Upper lobe of left lung (tissue), 6 donors: ENCODE data around the gene TFB2M. TPM values are rescaled to one million over a fixed set of nuclear protein-coding genes. Genes with fewer than 3 reads are reported as not detected.

Experiments used
- ATAC-seq, 2 donors: fragments of 200-7000 bp; cut with Tn5 transposase; one replicate each; pipeline ENCODE4 v1.9.1; 2022; ENCODE audit warnings: mild to moderate bottlenecking in 2 of 2, moderate library complexity in 2 of 2; ENCODE audit not compliant: low FRiP score in 2 of 2
- DNase-seq, 2 donors: peaks; one replicate each; pipeline ENCODE4 v3.0.0-alpha.2; 2019 to 2020
- H3K27ac ChIP-seq, 4 donors: fragments of 200-600 bp; sonication (generic); one replicate each; pipeline ENCODE4 v1.5.1; 2016 to 2019
- H3K27me3 ChIP-seq, 4 donors: fragments of 200-600 bp; sonication (generic); one replicate each; pipeline ENCODE4 v1.5.1; 2017 to 2019
- H3K36me3 ChIP-seq, 4 donors: fragments of 200-600 bp; sonication (generic); one replicate each; pipeline ENCODE4 v1.5.1; 2016 to 2019
- H3K4me1 ChIP-seq, 4 donors: fragments of 200-600 bp; sonication (generic); one replicate each; pipeline ENCODE4 v1.5.1; 2018 to 2019
- H3K4me3 ChIP-seq, 4 donors: fragments of 200-600 bp; sonication (generic); one replicate each; pipeline ENCODE4 v1.5.1; 2017 to 2019; ENCODE audit warnings: mild to moderate bottlenecking in 2 of 4, moderate library complexity in 1 of 4
- H3K9me3 ChIP-seq, 4 donors: fragments of 200-600 bp; sonication (generic); one replicate each; pipeline ENCODE4 v1.5.1; 2018 to 2019
- EP300 ChIP-seq, 4 donors: sonication (generic); formaldehyde crosslinking; IDR thresholded peaks; one replicate each; pipeline ENCODE4 v1.5.1; 2017; ENCODE audit warnings: antibody characterized with exemption in 4 of 4, control low read depth in 2 of 4
- POLR2A ChIP-seq, 4 donors: fragments of 450-650 bp; IDR thresholded peaks; one replicate each; pipeline ENCODE4 v1.5.1; 2016 to 2017; ENCODE audit warnings: antibody characterized with exemption in 4 of 4, mild to moderate bottlenecking in 2 of 4
- POLR2AphosphoS5 ChIP-seq, 2 donors: sonication (generic); formaldehyde crosslinking; IDR thresholded peaks; one replicate each; pipeline ENCODE4 v1.5.1; 2017; ENCODE audit warnings: antibody characterized with exemption in 2 of 2
- WGBS, 2 donors: methylation state at CpG; one replicate each; pipeline ENCODE4 v1.1.5; 2017 to 2018; 5-methylcytosine and 5-hydroxymethylcytosine counted together
- total RNA-seq, 6 donors: library from RNA; depleted of rRNA in 4 of 6; stranded (reverse); fragments of >200 nt in 4 of 6; gene quantifications; one replicate each; pipeline versions ENCODE4 v1.1.0 to v1.2.1, GENCODE V29; 2016 to 2021
- TF ChIP-seq, protein P1 (sequence below), 6 experiments: fragments of 450-650 bp in 4 of 6; fragments of 200-600 bp in 2 of 6; sonication (generic) in 2 of 6; IDR thresholded peaks; one replicate each; pipeline ENCODE4 v1.5.1; 2016 to 2019; ENCODE audit warnings: antibody characterized with exemption in 6 of 6
- donor health status: DM: no; HTN: no; CAD: no; lungs with moderate emphysema.
- donor health status: DM: no; HTN: yes; CAD: no; lungs with severe emphysema.

TFB2M gene
- total RNA-seq, 6 donors from 2014 or later, result 2.0 to 12.0 (median 9.7) TPM

GRCh38 chr1:246559310-246559709, 6.8 kb downstream of the TFB2M start:
- ATAC-seq, result no peak
- peaks cover 0 to 66% (median 30%) of the 10 kb centered on the region in 4 donors for H3K36me3 ChIP-seq
- DNase-seq, result no peak
- TF ChIP-seq, protein P1, sequence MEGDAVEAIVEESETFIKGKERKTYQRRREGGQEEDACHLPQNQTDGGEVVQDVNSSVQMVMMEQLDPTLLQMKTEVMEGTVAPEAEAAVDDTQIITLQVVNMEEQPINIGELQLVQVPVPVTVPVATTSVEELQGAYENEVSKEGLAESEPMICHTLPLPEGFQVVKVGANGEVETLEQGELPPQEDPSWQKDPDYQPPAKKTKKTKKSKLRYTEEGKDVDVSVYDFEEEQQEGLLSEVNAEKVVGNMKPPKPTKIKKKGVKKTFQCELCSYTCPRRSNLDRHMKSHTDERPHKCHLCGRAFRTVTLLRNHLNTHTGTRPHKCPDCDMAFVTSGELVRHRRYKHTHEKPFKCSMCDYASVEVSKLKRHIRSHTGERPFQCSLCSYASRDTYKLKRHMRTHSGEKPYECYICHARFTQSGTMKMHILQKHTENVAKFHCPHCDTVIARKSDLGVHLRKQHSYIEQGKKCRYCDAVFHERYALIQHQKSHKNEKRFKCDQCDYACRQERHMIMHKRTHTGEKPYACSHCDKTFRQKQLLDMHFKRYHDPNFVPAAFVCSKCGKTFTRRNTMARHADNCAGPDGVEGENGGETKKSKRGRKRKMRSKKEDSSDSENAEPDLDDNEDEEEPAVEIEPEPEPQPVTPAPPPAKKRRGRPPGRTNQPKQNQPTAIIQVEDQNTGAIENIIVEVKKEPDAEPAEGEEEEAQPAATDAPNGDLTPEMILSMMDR (IDR thresholded peaks at IDR 0.05), result no peak
- TF ChIP-seq EP300 (IDR thresholded peaks at IDR 0.05) (no peak), POLR2A (IDR thresholded peaks at IDR 0.05) (no peak), POLR2AphosphoS5 (IDR thresholded peaks at IDR 0.05) (no peak)
- peaks cover 2 to 10% (median 5%) of the 10 kb centered on the region in 4 donors for H3K4me1 ChIP-seq
- no peaks in the 10 kb centered on the region for H3K9me3 ChIP-seq
- no peak overlapping the region for H3K4me3 ChIP-seq
- 92 to 96% methylated on average over 4 of the region's 4 CpGs for WGBS, 2 donors
- no peaks in the 10 kb centered on the region for H3K27me3 ChIP-seq
- no peak overlapping the region for H3K27ac ChIP-seq

DNA sequence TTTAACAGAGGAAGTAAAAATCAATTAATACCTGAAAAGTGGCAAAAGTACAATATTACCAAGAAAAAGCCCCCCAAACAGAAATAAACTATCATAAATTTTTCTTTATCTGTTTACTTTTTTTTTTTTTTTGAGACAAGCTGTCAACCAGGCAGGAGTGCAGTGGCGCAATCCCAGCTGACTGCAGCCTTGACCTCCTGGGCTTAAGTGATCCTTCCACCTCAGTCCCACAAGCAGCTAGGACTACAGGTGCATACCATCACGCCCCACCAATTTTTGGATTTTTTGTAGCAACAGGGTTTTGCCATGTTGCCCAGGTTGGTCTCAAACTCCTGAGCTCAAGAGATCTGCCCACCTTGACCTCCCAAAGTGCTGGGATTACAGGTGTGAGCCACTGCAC, 8.0 kb downstream of the TFB2M start:
- Histone ChIP-seq H3K4me1 (no peaks in the 10 kb centered on the region), H3K27me3 (no peaks in the 10 kb centered on the region), H3K4me3 (no peak overlapping the region), H3K27ac (no peak overlapping the region), H3K36me3 (peaks cover 0 to 69% (median 32%) of the 10 kb centered on the region in 4 donors), H3K9me3 (no peaks in the 10 kb centered on the region)
- TF ChIP-seq, protein P1 (IDR thresholded peaks at IDR 0.05), result no peak
- TF ChIP-seq POLR2AphosphoS5 (IDR thresholded peaks at IDR 0.05) (no peak), POLR2A (IDR thresholded peaks at IDR 0.05) (no peak)
- WGBS, 2 donors, result 92 to 96% methylated on average over 2 of the region's 2 CpGs
- no peak for ATAC-seq
- no peak for DNase-seq

GRCh38 chr1:246554201-246554600, 11.9 kb downstream of the TFB2M start:
- H3K4me3 ChIP-seq, result no peak overlapping the region
- no peak for ATAC-seq
- no peaks in the 10 kb centered on the region for H3K4me1 ChIP-seq
- TF ChIP-seq POLR2AphosphoS5 (IDR thresholded peaks at IDR 0.05) (no peak), EP300 (IDR thresholded peaks at IDR 0.05) (no peak), POLR2A (IDR thresholded peaks at IDR 0.05) (no peak)
- TF ChIP-seq, protein P1 (IDR thresholded peaks at IDR 0.05), result no peak
- H3K27ac ChIP-seq, result no peak overlapping the region
- DNase-seq, result no peak
- H3K36me3 ChIP-seq, result peaks cover 0 to 70% (median 41%) of the 10 kb centered on the region in 4 donors
- no peaks in the 10 kb centered on the region for H3K27me3 ChIP-seq
- WGBS, 2 donors, result 90 to 96% methylated on average over 16 of the region's 16 CpGs
- H3K9me3 ChIP-seq, result no peaks in the 10 kb centered on the region

- no peak for TF ChIP-seq POLR2A (IDR thresholded peaks at IDR 0.05)
- H3K36me3 ChIP-seq, result peaks cover 9 to 75% (median 42%) of the 10 kb centered on the region in 4 donors
- no peak overlapping the region for H3K27ac ChIP-seq
- H3K4me1 ChIP-seq, result no peaks in the 10 kb centered on the region
- no peaks in the 10 kb centered on the region for H3K9me3 ChIP-seq
- H3K27me3 ChIP-seq, result no peaks in the 10 kb centered on the region
- 96 to 97% methylated on average over 6 of the region's 6 CpGs for WGBS, 2 donors
- ATAC-seq (no peak), DNase-seq (no peak)
- H3K4me3 ChIP-seq, result no peak overlapping the region
These were observed 14.0 kb downstream of the TFB2M start for GRCh38 chr1:246552110-246552509.

DNA sequence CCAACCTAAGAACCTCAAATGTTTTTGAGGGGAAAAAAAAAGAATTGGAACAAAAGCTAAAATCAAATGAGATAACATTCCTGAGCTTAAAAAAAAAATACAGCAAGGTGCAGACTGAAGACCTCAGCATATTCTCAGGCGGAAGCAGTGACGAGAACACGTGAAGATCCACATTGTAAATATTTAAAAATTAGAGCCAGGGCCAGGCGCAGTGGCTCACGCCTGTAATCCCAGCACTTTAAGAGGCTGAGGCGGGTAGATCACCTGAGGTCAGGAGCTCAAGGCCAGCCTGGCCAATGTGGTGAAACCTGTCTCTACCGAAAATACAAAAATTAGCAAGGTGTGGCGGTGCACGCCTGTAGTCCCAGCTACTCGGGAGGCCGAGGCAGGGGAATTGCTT, 15.7 kb downstream of the TFB2M start:
- DNase-seq, result no peak
- 71% methylated on average over 11 of the region's 11 CpGs for WGBS, 2 donors
- Histone ChIP-seq H3K36me3 (peaks cover 9 to 71% (median 37%) of the 10 kb centered on the region in 4 donors), H3K4me3 (no peak overlapping the region), H3K9me3 (no peaks in the 10 kb centered on the region), H3K4me1 (no peaks in the 10 kb centered on the region), H3K27ac (no peak overlapping the region), H3K27me3 (no peaks in the 10 kb centered on the region)
- ATAC-seq, result no peak
- TF ChIP-seq POLR2A (IDR thresholded peaks at IDR 0.05) (no peak), POLR2AphosphoS5 (IDR thresholded peaks at IDR 0.05) (no peak), EP300 (IDR thresholded peaks at IDR 0.05) (no peak)
- TF ChIP-seq, protein P1 (IDR thresholded peaks at IDR 0.05), result no peak
